Mesodermal cell (in vitro differentiated cells): ENCODE measurements around the gene PALLD.

Experiments
- H3K27ac ChIP-seq: 2 replicates; pipeline ENCODE4 v1.7.0; 2013; ENCODE audit warnings: mild to moderate bottlenecking, low read depth, low read length, moderate library complexity; ENCODE audit not compliant: severe bottlenecking
- H3K36me3 ChIP-seq: 2 replicates; pipeline ENCODE4 v1.7.1; 2013; ENCODE audit warnings: mild to moderate bottlenecking, low read length, moderate library complexity; ENCODE audit not compliant: control insufficient read depth, insufficient read depth
- H3K4me1 ChIP-seq: one replicate; pipeline ENCODE4 v1.7.1; 2013; ENCODE audit warnings: mild to moderate bottlenecking, low read length; ENCODE audit not compliant: insufficient read depth, control insufficient read depth, poor library complexity, severe bottlenecking
- H3K4me3 ChIP-seq: 2 replicates; pipeline ENCODE4 v1.7.0; 2013; ENCODE audit warnings: low read length, control low read depth, mild to moderate bottlenecking; ENCODE audit not compliant: insufficient read depth, poor library complexity, severe bottlenecking; ENCODE audit errors: extremely low read depth
- H3K9me3 ChIP-seq: 2 replicates; pipeline ENCODE4 v1.7.1; 2013; ENCODE audit warnings: mild to moderate bottlenecking, low read length, moderate library complexity; ENCODE audit not compliant: control insufficient read depth
- WGBS, 2 experiments: methylation state at CpG; one replicate each; pipeline ENCODE4 v1.1.5; 2013; ENCODE audit warnings: missing lambda C conversion rate in 2 of 2; ENCODE audit not compliant: insufficient coverage in 2 of 2; 5-methylcytosine and 5-hydroxymethylcytosine counted together

The PALLD gene

GRCh38 chr4:168524006-168524405 is 27.2 kb downstream of the PALLD start:
- H3K4me3 ChIP-seq: no peak overlapping the region
- no peak overlapping the region for H3K27ac ChIP-seq
- H3K36me3 ChIP-seq: no peaks in the 10 kb centered on the region
- H3K4me1 ChIP-seq: no peaks in the 10 kb centered on the region
- H3K9me3 ChIP-seq: no peaks in the 10 kb centered on the region

DNA sequence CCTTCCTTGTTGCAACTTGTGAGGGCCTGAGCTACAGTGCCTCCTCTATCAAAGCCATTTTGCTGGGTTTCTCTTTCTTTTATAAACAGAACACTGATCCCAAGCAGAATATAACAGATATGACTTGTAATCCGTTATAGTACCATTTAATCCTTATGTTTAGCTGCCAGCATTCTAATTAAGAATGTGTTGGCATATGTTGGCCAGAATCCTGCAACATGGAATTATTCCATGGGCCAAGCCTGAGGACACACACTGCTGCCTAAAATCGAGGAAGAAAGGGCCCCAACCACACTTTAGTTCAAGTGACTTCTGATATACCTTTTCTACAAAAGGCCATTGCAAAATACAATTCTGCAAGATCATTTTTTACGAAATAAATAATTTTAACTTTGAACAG is 28.0 kb downstream of the PALLD start:
- Histone ChIP-seq H3K9me3 (no peaks in the 10 kb centered on the region), H3K27ac (no peak overlapping the region), H3K4me1 (no peaks in the 10 kb centered on the region), H3K36me3 (no peaks in the 10 kb centered on the region), H3K4me3 (no peak overlapping the region)
- 86% methylated on average over 2 of the region's 3 CpGs; no CpG with 5 or more reads in 1 of the 2 experiments for WGBS, 2 experiments

GRCh38 chr4:168527560-168527959 is 30.7 kb downstream of the PALLD start:
- no peak overlapping the region for H3K27ac ChIP-seq
- WGBS, 2 experiments: 100% methylated on average over 1 of the region's 1 CpG; no CpG with 5 or more reads in 1 of the 2 experiments

GRCh38 chr4:168528131-168528949 is 31.5 kb downstream of the PALLD start:
- Histone ChIP-seq H3K9me3 (no peaks in the 10 kb centered on the region), H3K36me3 (no peaks in the 10 kb centered on the region), H3K4me3 (no peak overlapping the region), H3K27ac (no peak overlapping the region), H3K4me1 (no peaks in the 10 kb centered on the region)
- 89 to 90% methylated on average over 5 of the region's 8 CpGs for WGBS, 2 experiments

More at GRCh38 chr4:168527560-168527959, 30.7 kb downstream of the PALLD start:
- Histone ChIP-seq H3K4me1 (no peaks in the 10 kb centered on the region), H3K36me3 (no peaks in the 10 kb centered on the region), H3K4me3 (no peak overlapping the region), H3K9me3 (no peaks in the 10 kb centered on the region)

DNA sequence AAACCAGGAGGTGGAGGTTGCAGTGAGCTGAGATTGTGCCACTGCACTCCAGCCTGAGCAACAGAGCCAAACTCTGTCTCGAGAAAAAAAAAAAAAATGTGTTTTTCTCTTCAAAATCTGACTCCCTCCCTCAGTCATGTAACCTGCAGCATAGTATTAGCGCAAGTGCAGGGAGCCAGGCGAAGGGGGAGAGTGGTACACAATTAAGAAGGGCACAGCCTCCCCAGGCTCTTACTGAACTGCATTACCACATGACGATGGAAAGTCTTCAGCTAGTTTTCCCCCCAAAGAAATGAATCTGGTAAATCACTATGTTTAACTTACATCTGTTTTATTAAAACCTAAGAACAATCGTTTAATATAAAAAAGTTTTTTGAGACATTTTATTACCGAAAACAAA is 32.4 kb downstream of the PALLD start:
- Histone ChIP-seq H3K27ac (no peak overlapping the region), H3K9me3 (no peaks in the 10 kb centered on the region), H3K4me1 (no peaks in the 10 kb centered on the region), H3K4me3 (no peak overlapping the region), H3K36me3 (no peaks in the 10 kb centered on the region)
- WGBS, 2 experiments: 89 to 95% methylated on average over 3 to 4 of the region's 6 CpGs

GRCh38 chr4:168531305-168531704 is 34.5 kb downstream of the PALLD start:
- WGBS, 2 experiments: 92 to 100% methylated on average over 2 to 4 of the region's 4 CpGs
- Histone ChIP-seq H3K27ac (no peak overlapping the region), H3K4me1 (no peaks in the 10 kb centered on the region), H3K36me3 (no peaks in the 10 kb centered on the region), H3K9me3 (no peaks in the 10 kb centered on the region), H3K4me3 (no peak overlapping the region)

- Histone ChIP-seq H3K36me3 (no peaks in the 10 kb centered on the region), H3K4me1 (no peaks in the 10 kb centered on the region), H3K4me3 (no peak overlapping the region), H3K9me3 (no peaks in the 10 kb centered on the region), H3K27ac (no peak overlapping the region)
- WGBS, 2 experiments: no CpG with 5 or more reads among the region's 1 CpG
These were observed 37.7 kb downstream of the PALLD start for GRCh38 chr4:168534535-168534934.

DNA sequence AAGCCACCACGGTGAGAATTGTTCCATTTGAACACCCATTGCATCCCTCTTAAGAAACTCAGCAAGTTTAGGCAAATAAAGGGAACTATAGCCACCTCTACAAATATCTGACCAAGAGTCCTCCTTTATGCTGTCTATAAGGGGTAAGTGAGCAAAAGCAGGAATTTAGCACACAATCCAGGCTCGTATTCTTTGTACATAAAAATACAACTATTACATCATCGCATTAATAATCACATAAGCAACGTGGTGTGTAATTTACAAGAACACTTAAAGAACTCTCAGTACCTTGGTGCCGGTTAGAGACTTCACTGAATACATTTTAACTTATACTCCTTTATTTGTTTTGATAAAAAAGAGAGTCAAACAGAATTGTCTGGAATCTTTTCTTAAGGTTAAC is 38.8 kb downstream of the PALLD start:
- Histone ChIP-seq H3K4me1 (peaks cover 8% of the 10 kb centered on the region), H3K4me3 (no peak overlapping the region), H3K27ac (no peak overlapping the region), H3K9me3 (no peaks in the 10 kb centered on the region), H3K36me3 (no peaks in the 10 kb centered on the region)
- WGBS, 2 experiments: 90 to 100% methylated on average over 1 to 2 of the region's 5 CpGs

GRCh38 chr4:168536448-168536847 is 39.6 kb downstream of the PALLD start:
- no peaks in the 10 kb centered on the region for H3K9me3 ChIP-seq
- no peak overlapping the region for H3K4me3 ChIP-seq
- no peaks in the 10 kb centered on the region for H3K36me3 ChIP-seq
- peaks cover 9% of the 10 kb centered on the region for H3K4me1 ChIP-seq
- WGBS, 2 experiments: 60 to 83% methylated on average over 1 to 2 of the region's 7 CpGs
- H3K27ac ChIP-seq: no peak overlapping the region

DNA sequence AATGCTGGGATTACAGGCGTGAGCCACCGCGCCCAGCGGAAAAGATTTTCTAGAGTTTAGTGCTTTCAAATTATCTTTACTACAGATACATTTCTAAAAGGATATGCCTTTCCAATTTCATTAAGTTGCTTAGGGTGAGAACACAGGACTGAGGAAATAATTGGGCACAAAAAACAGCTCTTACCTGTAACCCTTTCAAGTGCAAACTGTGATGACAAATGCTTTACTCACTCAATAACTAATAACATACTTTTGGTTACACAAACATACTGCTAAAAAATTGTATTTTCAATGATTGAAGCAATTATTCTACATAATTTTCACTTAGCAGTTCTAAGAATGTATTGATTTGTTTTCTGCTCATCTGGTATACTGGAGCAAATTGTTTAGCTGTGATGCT is 40.2 kb downstream of the PALLD start:
- 100% methylated on average over 3 of the region's 4 CpGs; no CpG with 5 or more reads in 1 of the 2 experiments for WGBS, 2 experiments
- Histone ChIP-seq H3K36me3 (no peaks in the 10 kb centered on the region), H3K4me3 (no peak overlapping the region), H3K9me3 (no peaks in the 10 kb centered on the region), H3K4me1 (peaks cover 9% of the 10 kb centered on the region), H3K27ac (no peak overlapping the region)

- no peaks in the 10 kb centered on the region for H3K9me3 ChIP-seq
- H3K27ac ChIP-seq: no peak overlapping the region
- 89 to 97% methylated on average over 3 of the region's 3 CpGs for whole genome bisulfite sequencing, 2 experiments
- peaks cover 9% of the 10 kb centered on the region for H3K4me1 ChIP-seq
- H3K36me3 ChIP-seq: no peaks in the 10 kb centered on the region
- no peak overlapping the region for H3K4me3 ChIP-seq
These were observed 40.7 kb downstream of the PALLD start for GRCh38 chr4:168537571-168537970.
